Nephron (organoid): ENCODE measurements around the gene LHFPL2.

Source experiments
- H3K27ac Mint-ChIP-seq, 3 experiments: 2 replicates each; pipeline ENCODE4 v1.8.0; 2020; ENCODE audit warnings: mixed read lengths in 3 of 3, mild to moderate bottlenecking in 2 of 3, moderate library complexity in 1 of 3
- H3K27me3 Mint-ChIP-seq: 2 replicates; pipeline ENCODE4 v1.8.0; 2021; ENCODE audit warnings: low read depth, mild to moderate bottlenecking, moderate library complexity, mixed read lengths
- H3K36me3 Mint-ChIP-seq: 2 replicates; pipeline ENCODE4 v1.8.0; 2020; ENCODE audit warnings: low read depth, mixed read lengths
- H3K4me1 Mint-ChIP-seq: 2 replicates; pipeline ENCODE4 v1.8.0; 2020; ENCODE audit warnings: mixed read lengths
- H3K4me3 Mint-ChIP-seq, 3 experiments: 2 replicates each; pipeline ENCODE4 v1.8.0; 2020; ENCODE audit warnings: mild to moderate bottlenecking in 3 of 3, mixed read lengths in 3 of 3, moderate library complexity in 2 of 3
- H3K9me3 Mint-ChIP-seq: 2 replicates; pipeline ENCODE4 v1.8.0; 2020; ENCODE audit warnings: mixed read lengths
- CTCF ChIP-seq, 3 experiments: fragments of 200-600 bp; sonication (generic); IDR thresholded peaks; one replicate each; pipeline ENCODE4 v1.5.0; 2021; ENCODE audit warnings: antibody characterized with exemption in 3 of 3; ENCODE audit not compliant: unreplicated experiment in 3 of 3

Gene LHFPL2

GRCh38 chr5:78492224-78492623 is 156.3 kb downstream of the LHFPL2 start:
- no peak for TF ChIP-seq CTCF (IDR thresholded peaks at IDR 0.05; ENCODE audit: unreplicated experiment in 3 of 3)
- Mint-ChIP-seq H3K9me3 (no peaks in the 10 kb centered on the region), H3K27me3 (no peaks in the 10 kb centered on the region), H3K4me1 (peaks cover 44% of the 10 kb centered on the region), H3K36me3 (peaks cover 64% of the 10 kb centered on the region), H3K27ac (peak overlapping the region; percentile 2 to 59 (median 27)), H3K4me3 (no peak overlapping the region)

GRCh38 chr5:78490709-78491485 is 157.7 kb downstream of the LHFPL2 start:
- H3K4me3 Mint-ChIP-seq = no peak overlapping the region
- TF ChIP-seq CTCF (IDR thresholded peaks at IDR 0.05; ENCODE audit: unreplicated experiment in 3 of 3) = no peak
- H3K27me3 Mint-ChIP-seq = no peaks in the 10 kb centered on the region
- H3K9me3 Mint-ChIP-seq = no peaks in the 10 kb centered on the region
- peak overlapping the region in 1 of 3 experiments; percentile 14 for H3K27ac Mint-ChIP-seq
- peaks cover 31% of the 10 kb centered on the region for H3K4me1 Mint-ChIP-seq
- H3K36me3 Mint-ChIP-seq = peaks cover 67% of the 10 kb centered on the region

- H3K4me1 Mint-ChIP-seq = peaks cover 27% of the 10 kb centered on the region
- H3K27ac Mint-ChIP-seq = peak overlapping the region in 2 of 3 experiments; percentile 72 to 83
- H3K36me3 Mint-ChIP-seq = peaks cover 65% of the 10 kb centered on the region
- H3K27me3 Mint-ChIP-seq = no peaks in the 10 kb centered on the region
- no peak overlapping the region for H3K4me3 Mint-ChIP-seq
- no peak for TF ChIP-seq CTCF (IDR thresholded peaks at IDR 0.05; ENCODE audit: unreplicated experiment in 3 of 3)
- H3K9me3 Mint-ChIP-seq = no peaks in the 10 kb centered on the region
These were observed 160.7 kb downstream of the LHFPL2 start for GRCh38 chr5:78487846-78488245.

GRCh38 chr5:78486218-78486617 is 162.4 kb downstream of the LHFPL2 start:
- peaks cover 27% of the 10 kb centered on the region for H3K4me1 Mint-ChIP-seq
- no peak for TF ChIP-seq CTCF (IDR thresholded peaks at IDR 0.05; ENCODE audit: unreplicated experiment in 3 of 3)
- no peak overlapping the region for H3K4me3 Mint-ChIP-seq
- H3K27ac Mint-ChIP-seq = no peak overlapping the region
- peaks cover 64% of the 10 kb centered on the region for H3K36me3 Mint-ChIP-seq
- no peaks in the 10 kb centered on the region for H3K27me3 Mint-ChIP-seq
- H3K9me3 Mint-ChIP-seq = no peaks in the 10 kb centered on the region

GRCh38 chr5:78483809-78484521 is 164.6 kb downstream of the LHFPL2 start:
- TF ChIP-seq CTCF (IDR thresholded peaks at IDR 0.05; ENCODE audit: unreplicated experiment in 3 of 3) = no peak
- Mint-ChIP-seq H3K36me3 (peaks cover 45% of the 10 kb centered on the region), H3K4me3 (no peak overlapping the region)

More at GRCh38 chr5:78483809-78484521, 164.6 kb downstream of the LHFPL2 start:
- Mint-ChIP-seq H3K4me1 (peaks cover 25% of the 10 kb centered on the region), H3K27me3 (no peaks in the 10 kb centered on the region), H3K9me3 (no peaks in the 10 kb centered on the region), H3K27ac (peak overlapping the region in 2 of 3 experiments; percentile 1 to 4)
